OCI-M2 (cell line): ENCODE results near the gene ARIH1.
"Not testable (repeated sequence)": the region's sequence is repeated elsewhere in the genome, so short reads cannot be mapped to it uniquely, and the experiment has no call there.

ENCODE experiments used
- DNase-seq: peaks from one replicate; lab custom pipeline; 2025; ENCODE audit not compliant: unreplicated experiment; lab: John Stamatoyannopoulos, UW

The ARIH1 gene

DNA sequence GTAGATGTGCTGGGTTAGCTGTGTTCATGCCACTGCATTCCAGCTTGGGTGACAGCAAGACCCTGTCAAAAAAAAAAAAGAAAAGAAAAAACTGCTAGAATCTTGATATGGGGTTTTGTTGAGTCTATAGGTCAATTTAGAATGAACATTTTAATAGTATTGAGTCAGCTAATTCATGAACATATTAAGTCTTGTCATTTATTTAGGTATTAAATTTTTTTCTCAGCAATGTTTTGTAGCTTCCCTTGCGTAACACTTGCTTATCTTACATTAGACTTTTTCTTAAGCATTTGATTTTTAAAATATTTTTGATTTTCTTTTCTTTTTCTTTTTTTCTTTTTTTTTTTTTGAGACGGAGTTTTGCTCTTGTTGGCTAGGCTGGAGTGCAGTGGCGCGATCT, 119.7 kb downstream of the ARIH1 start:
- DNase-seq: no peak

GRCh38 chr15:72599855-72600464, 125.8 kb downstream of the ARIH1 start:
- peak; percentile 1 for DNase-seq

DNA sequence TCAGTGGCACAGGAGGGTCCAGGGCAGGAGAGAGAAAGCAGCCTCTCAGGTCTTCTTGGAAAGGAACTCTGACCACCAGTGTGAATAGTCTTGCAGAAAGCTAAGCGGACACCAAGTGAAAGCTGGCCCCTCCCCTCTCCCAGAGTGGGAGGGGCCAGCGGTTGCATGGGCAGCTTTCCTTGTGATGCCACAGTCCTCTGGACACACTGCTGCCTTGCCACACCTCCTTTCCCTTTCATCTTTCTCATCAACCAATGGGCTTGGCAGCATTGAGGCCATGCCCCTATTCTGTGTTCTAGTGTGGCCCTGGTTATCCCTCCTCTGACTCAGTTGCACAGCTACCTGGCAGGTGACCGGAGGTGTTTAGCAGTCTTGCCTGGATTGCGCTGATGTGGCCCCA, 130.7 kb downstream of the ARIH1 start:
- no peak for DNase-seq

DNA sequence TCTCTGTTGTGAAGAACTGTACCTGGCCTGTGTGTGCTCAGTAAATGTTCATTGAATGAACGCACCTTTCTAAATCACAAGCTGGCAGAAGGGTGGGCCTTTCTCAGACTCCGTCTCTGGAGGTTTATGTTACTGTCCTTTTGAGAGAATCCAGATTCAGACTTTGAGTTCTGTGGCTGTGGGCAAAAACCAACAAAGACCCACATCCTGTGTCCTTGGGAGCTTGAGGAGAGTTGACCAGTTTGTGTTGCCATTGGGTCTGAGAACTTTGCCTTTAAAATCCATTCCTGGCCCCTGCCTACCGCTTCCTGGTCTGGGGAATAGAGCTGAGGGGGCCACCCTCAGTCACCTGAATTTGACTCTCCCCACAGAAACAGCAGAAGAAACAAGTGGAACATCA, 134.0 kb downstream of the ARIH1 start:
- DNase-seq: not testable (repeated sequence)

GRCh38 chr15:72609862-72610261, 135.7 kb downstream of the ARIH1 start:
- no peak for DNase-seq

DNA sequence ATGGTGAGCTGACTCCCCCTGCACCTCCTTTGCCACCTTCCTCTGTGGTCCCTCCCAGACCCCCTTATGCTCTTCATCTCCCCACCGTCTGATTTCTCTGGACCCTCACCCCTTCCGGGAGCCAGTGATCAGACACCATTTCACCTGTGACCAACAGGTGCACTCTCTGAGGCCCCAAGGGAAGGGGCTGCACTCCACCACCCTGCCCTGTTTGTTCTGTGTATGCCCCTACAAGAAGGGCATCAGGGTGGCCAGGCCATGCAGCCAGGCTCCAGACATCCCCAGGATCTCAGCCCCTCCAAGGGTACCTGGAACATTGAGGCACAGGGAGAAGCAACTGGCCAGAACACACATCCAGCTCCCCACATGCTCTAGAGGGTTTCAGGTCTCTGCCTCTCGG, 138.2 kb downstream of the ARIH1 start:
- DNase-seq: not testable (repeated sequence)

DNA sequence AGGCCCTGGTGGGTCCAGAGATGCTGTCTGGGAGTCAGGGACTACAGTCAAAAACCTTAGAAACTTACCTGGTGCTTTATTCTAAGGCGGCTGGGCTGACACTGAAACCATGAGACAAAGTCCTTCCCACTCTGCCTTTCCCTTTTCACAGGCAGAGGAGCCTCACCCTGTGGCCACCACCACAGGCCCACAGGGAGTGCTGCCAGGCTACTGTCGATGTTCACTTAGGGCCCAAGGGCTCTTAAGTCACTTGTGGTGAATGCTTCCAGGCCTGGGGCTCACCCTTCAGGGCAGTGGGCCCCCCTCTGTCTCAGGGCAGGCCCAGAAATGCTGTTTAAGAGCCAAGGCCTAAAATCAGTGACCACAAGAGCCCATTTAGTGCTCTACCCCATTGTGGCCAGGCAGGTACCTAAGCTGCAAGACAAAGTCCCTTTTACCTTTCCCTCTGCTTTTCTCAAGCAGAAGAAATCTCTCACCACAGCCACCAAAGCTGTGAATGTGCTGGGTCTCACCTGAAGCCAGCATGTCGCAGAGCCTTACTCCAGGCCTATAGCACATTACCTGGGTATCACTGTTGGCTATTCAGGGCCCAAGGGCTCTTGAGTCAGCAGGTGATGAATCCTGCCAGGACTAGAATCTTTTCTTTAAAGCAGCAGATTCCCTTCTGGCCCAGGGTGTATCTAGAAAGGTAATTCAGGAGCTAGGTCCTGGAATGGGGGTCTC, 140.8 kb downstream of the ARIH1 start:
- no peak for DNase-seq

DNA sequence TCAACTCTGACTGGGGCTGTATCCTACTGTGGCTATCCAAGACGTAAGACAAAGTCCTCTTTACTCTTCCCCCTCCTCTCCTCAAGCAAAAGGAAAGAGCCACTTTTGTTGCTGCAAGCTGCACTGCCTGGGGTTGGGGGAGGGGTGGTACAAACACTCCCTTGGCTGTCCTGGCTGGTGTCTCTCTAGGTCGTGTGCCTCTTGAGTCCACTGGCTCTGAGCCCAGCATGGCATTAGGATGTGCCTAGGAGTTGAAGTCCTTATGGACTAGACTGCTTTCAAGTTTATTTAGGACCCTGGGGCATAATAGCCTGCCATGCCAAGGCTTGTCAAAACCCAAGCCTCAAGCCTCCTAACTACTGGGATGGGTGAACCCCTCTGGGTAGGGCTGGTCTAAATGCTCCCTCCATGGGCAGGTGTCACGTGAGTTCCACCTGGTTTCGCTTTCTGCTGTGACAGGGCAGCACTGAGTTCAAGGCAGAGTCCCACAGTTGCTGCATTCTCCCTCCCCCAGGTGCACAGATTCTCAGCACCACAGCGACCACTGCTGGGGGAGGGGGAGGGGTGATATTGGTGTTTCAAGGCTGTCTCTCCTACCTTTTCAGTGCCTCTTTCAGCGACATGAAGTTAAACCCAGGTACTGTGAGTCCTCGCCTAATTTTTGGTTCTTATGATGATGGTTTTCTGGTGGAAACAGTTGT, 141.6 kb downstream of the ARIH1 start:
- DNase-seq: not testable (repeated sequence)

- no peak for DNase-seq
Measured at GRCh38 chr15:72616491-72617210, 142.5 kb downstream of the ARIH1 start.

- DNase-seq: not testable (repeated sequence)
Measured at GRCh38 chr15:72623854-72624253, 149.7 kb downstream of the ARIH1 start.

GRCh38 chr15:72626153-72626552, 152.0 kb downstream of the ARIH1 start:
- DNase-seq: not testable (repeated sequence)

DNA sequence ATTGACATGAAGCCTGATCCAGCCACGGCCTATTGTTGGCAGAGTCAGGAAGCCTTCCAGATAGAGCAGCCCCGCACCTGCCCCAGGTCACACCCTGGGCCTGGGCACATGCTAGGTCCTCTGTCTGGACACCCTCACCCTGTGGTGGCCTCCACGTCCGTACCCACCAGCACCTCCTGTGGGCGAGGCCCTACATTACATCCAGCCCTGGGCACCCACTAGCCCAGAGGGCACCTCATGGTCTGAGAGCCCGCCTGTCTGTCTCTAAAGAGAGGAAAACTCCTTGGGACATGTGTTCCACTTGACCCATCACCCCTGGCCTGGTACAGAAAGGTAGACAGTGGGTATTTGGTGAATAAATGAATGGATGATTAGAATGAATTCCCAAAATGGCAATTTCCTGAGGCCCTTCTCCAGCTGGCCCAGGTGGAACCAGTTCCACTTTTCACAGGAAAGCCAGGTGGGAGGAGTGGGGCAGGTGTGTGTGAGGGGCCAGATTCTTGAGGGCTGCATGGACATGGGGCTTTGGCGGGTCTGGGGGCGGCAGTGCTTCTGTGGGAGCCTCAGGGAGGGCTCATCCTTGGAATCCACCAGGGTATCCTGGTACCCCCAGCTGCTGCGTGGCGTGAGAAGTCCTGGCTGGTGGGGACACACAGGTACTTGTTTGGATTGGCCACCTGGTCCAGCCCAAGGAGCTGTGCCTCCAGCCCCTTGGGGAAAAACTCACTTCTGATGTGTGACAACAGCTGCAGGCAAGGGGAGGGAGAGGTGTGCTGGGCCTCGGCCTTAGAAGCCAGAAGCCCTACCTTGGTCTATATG, 154.3 kb downstream of the ARIH1 start:
- DNase-seq: not testable (repeated sequence)

- not testable (repeated sequence) for DNase-seq
Measured at GRCh38 chr15:72629068-72629570, 155.0 kb downstream of the ARIH1 start.

DNA sequence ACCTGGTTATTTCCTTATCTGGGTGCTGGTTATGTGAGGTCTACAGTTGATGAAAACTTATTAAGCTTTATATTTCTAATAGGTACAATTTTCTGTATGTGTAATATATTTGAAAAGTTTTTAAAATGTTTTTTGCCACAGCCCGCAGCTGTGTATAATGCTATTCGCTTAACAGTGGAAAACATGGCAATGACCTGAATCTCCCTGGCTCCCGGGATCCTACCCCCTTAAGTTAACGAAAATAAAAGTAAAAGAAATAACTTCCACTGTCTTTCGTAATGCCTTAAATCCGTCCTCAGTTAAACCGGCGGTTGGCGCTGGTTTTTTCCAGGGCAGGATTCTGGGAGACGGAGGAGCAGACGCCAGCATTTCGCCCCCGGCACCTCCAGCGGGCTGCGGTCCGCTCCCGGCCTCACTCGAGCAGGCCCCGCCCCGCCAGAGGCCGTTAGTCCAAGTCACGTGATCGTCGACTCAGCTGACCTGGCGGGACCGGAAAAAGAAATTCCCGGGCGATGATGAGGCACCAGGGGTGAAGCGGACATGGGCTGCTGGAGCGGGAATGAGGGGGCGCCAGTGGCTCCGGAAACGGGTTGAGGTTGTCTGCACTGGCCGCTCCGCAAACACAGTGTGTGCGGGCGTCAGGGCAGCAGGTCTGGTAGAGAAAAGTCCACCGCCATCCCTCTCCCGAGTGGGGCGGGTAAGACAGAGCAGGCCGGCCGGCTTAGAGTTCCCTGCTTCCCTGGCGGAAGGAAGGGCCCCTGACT, 162.6 kb downstream of the ARIH1 start:
- DNase-seq: not testable (repeated sequence)

DNA sequence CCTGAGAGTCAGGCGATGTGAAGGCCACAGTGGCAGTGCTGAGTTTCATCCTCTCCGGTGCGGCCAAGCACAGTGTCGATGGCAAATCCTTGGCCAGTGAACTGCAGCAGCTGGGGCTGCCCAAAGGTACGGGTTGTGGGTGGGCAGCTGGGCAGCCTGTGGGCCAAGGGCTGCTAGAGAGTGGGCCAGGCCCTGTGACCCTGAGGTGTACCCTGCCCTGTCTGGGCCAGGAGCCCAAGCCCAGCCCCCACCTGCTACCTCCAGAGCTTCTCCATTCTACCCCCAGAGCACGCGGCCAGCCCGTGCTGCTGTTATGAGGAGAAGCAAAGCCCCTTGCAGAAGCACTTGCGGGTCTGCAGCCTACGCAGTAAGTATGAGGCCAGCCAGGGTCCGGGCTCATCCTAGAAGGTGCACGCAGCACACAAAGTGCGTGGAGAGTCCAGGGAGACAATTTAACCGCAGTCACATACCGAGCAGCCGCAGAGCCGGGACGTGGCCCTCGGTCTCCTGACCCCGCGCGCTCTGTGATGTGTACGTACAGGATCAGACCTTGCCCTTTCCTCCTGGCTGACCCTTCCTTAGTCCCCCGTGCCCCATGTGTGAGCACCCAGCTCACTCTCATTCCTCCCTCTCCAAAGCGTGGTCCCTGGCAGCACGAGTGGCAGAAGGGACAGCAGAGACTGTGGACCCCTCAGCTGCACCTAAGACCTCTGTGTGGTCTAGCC, 165.8 kb downstream of the ARIH1 start:
- not testable (repeated sequence) for DNase-seq

GRCh38 chr15:72642271-72642670, 168.1 kb downstream of the ARIH1 start:
- DNase-seq: not testable (repeated sequence)

DNA sequence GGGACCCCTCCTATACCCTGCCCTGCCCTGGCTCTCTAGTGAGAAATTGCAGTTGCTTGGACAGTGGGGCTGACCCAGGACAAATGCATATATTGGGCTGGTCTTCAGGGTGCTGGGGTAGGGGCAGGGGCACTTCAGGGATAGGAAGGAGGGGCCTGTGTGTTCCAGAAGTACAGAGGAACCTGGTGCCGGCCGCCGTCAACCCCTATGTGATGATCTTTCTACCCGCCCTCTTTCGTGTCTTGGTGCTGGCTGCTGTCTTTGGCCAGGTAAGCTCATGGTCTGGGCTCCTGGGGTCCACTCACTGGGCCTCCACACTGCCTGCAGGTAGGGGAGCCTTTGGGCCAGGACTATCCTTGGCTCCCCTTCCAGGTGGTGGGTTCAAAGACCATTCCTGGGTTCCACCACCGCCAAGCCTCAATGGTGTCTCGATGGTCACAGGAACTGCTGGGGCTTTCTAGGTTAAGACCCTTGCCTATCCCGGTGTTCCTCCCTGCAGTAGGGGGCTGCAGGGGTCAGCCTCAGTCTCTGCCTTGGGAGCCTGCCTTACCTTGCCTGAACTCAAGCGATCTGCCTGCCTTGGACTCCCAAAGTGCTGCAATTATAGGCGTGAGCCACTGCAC, 174.6 kb downstream of the ARIH1 start:
- DNase-seq: not testable (repeated sequence)
